GM21528 (cell line): ENCODE measurements around the gene ACSF2.
"Not testable (repeated sequence)": the region's sequence is repeated elsewhere in the genome, so short reads cannot be mapped to it uniquely, and the experiment has no call there.

ENCODE experiments used
- ATAC-seq: cut with Tn5 transposase; IDR thresholded peaks from one replicate; pipeline ENCODE4 v1.9.1; 2021; ENCODE audit warnings: mild to moderate bottlenecking, moderate library complexity; ENCODE audit not compliant: unreplicated experiment, low FRiP score

The ACSF2 gene

GRCh38 chr17:50425682-50426471, at the start of gene ACSF2:
Gene ACSF2 (plus strand): TSS chr17:50426218. CDS start chr17:50426262, 44 bp downstream.
- ATAC-seq: peak; percentile 54

- no peak for ATAC-seq
These were observed 46.5 kb upstream of the ACSF2 start for GRCh38 chr17:50379351-50380132.

GRCh38 chr17:50380369-50381259, 45.4 kb upstream of the ACSF2 start:
- ATAC-seq: no peak

GRCh38 chr17:50381260-50381815, 44.7 kb upstream of the ACSF2 start:
- no peak for ATAC-seq

- no peak for ATAC-seq
These were observed 44.1 kb upstream of the ACSF2 start for GRCh38 chr17:50381920-50382319.

GRCh38 chr17:50382931-50383330, 43.1 kb upstream of the ACSF2 start:
- ATAC-seq: no peak

- no peak for ATAC-seq
These were observed 39.5 kb upstream of the ACSF2 start for GRCh38 chr17:50386510-50386909.

- ATAC-seq: no peak
These were observed 37.3 kb upstream of the ACSF2 start for GRCh38 chr17:50388728-50389127.

GRCh38 chr17:50389534-50389933, 36.5 kb upstream of the ACSF2 start:
- ATAC-seq: no peak

GRCh38 chr17:50392621-50393020, 33.4 kb upstream of the ACSF2 start:
- no peak for ATAC-seq

GRCh38 chr17:50393700-50394099, 32.3 kb upstream of the ACSF2 start:
- no peak for ATAC-seq

GRCh38 chr17:50394711-50395110, 31.3 kb upstream of the ACSF2 start:
- no peak for ATAC-seq

GRCh38 chr17:50396261-50397110, 29.5 kb upstream of the ACSF2 start:
- ATAC-seq: peak; percentile 16

- ATAC-seq: peak; percentile 90
These were observed 28.7 kb upstream of the ACSF2 start, which contains the start of gene LRRC59 for GRCh38 chr17:50397111-50397918. Gene LRRC59 (minus strand): TSS chr17:50397523. CDS start chr17:50397317, 206 bp downstream.

GRCh38 chr17:50397919-50398285, 28.1 kb upstream of the ACSF2 start:
- no peak for ATAC-seq

- not testable (repeated sequence) for ATAC-seq
These were observed 27.3 kb upstream of the ACSF2 start for GRCh38 chr17:50398672-50399071.

GRCh38 chr17:50399591-50399990, 26.4 kb upstream of the ACSF2 start:
- ATAC-seq: not testable (repeated sequence)

GRCh38 chr17:50405351-50405750, 20.7 kb upstream of the ACSF2 start:
- ATAC-seq: not testable (repeated sequence)

- ATAC-seq: no peak
These were observed 19.4 kb upstream of the ACSF2 start for GRCh38 chr17:50406578-50406977.
